Activated CD8-positive, alpha-beta T cell treated with anti-CD3 and anti-CD28 coated beads for 36 hours (primary cell): ENCODE results near the gene CACNA1F. TPM values are rescaled to one million over a fixed set of nuclear protein-coding genes. Genes with fewer than 3 reads are reported as not detected.

Experiments used
- ATAC-seq: fragments of 200-7000 bp; cut with Tn5 transposase; one replicate; pipeline ENCODE4 v1.10.0; 2021; ENCODE audit warnings: mild to moderate bottlenecking, moderate library complexity
- CTCF ChIA-PET: fragments of 350-600 bp; sonication (Branson Sonifier 250); formaldehyde crosslinking; loops from one replicate; lab custom pipeline; 2021; ENCODE audit warnings: antibody characterized with exemption; lab: Charles Lee
- POLR2A ChIA-PET: fragments of 350-600 bp; sonication (Branson Sonifier 250); formaldehyde crosslinking; loops from one replicate; lab custom pipeline; 2021; ENCODE audit warnings: antibody characterized with exemption; lab: Charles Lee
- DNase-seq: peaks from one replicate; pipeline ENCODE4 v3.0.0-alpha.2; 2020
- H3K27ac Mint-ChIP-seq: one replicate; pipeline ENCODE4 v1.8.0; 2021; ENCODE audit warnings: mild to moderate bottlenecking, mixed read lengths
- H3K27me3 Mint-ChIP-seq: one replicate; pipeline ENCODE4 v1.8.0; 2021; ENCODE audit warnings: mixed read lengths
- H3K36me3 Mint-ChIP-seq: one replicate; pipeline ENCODE4 v1.8.0; 2021; ENCODE audit warnings: low read depth, mixed read lengths
- H3K4me1 Mint-ChIP-seq: one replicate; pipeline ENCODE4 v1.8.0; 2021; ENCODE audit warnings: low read depth, mixed read lengths
- H3K4me3 Mint-ChIP-seq: one replicate; pipeline ENCODE4 v1.8.0; 2021; ENCODE audit warnings: mild to moderate bottlenecking, moderate library complexity, mixed read lengths
- H3K9me3 Mint-ChIP-seq: one replicate; pipeline ENCODE4 v1.8.0; 2021; ENCODE audit warnings: mixed read lengths
- intact Hi-C: fragments of 100-400 bp; cut with micrococcal nuclease; formaldehyde crosslinking; loops from one replicate; pipeline ENCODE4 v1.10.0; 2022
- total RNA-seq, 2 experiments: library from RNA; stranded (reverse); gene quantifications; one replicate each; pipeline ENCODE4 v1.2.3, GENCODE V29; 2021
- TF ChIP-seq, protein P1 (sequence below): fragments of 200-600 bp; IDR thresholded peaks from one replicate; pipeline ENCODE4 v1.8.0; 2022; ENCODE audit warnings: antibody characterized with exemption, mild to moderate bottlenecking

Gene CACNA1F
- total RNA-seq, 2 experiments from 2014 or later: 0.90 to 1.1 TPM

DNA sequence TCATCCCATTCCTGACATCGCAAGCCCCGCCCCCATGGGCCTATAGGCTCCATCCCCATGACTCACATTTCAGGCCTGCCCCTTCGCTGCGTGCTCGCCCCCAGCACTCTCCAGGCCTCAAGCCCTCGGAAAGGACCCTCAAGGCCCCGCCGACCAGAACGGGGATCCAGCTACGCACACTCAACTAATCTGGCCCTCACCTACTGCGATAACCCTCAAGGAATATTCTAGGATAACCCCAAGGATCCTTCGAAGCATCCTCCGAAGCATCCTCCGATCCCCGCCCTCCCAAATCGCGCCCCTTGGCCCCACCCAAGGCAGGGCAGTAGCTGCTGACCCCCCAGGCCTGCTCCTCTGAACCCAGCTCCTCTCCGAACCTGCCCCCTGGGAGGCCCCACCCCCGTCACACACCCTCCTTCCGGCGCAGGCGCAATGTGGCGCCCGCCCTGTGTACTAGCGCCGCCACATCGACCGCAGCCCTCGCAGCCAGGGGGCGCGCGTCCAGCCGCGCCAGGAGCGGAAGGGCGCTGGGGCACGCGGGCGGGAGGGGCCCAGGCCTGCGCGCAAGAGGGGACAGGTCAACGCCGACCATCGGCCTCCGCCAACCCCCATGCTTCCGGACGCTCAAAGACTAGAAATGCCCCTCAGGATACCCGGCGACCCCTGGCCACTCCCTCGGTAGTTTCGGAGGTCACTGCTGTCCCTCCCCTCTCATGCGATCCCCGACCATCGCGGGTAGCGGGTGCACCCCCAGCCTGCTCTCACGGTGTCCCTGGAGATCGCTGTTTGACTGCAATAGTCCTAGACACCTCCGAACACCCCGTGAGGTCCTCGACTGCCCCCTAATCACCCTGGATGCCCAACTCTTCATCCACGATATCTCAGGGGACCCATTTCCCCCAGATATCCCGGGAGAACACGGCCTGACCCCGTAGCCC lies 77.0 kb downstream of the CACNA1F start:
- H3K27me3 Mint-ChIP-seq: no peaks in the 10 kb centered on the region
- H3K4me3 Mint-ChIP-seq: peak overlapping the region; percentile 85
- H3K4me1 Mint-ChIP-seq: peaks cover 13% of the 10 kb centered on the region
- H3K36me3 Mint-ChIP-seq: no peaks in the 10 kb centered on the region
- DNase-seq: peak; percentile 86
- no peaks in the 10 kb centered on the region for H3K9me3 Mint-ChIP-seq
- peak overlapping the region; percentile 97 for H3K27ac Mint-ChIP-seq
- ChIA-PET POLR2A (no interaction called here), CTCF (interaction anchor here (0.6 to 2.4 kb wide), 7 partner anchors 10 to 44 kb away, joined by 3 to 34 read pairs (median 5); partner anchors contain the start of gene PLP2)
- TF ChIP-seq, protein P1, sequence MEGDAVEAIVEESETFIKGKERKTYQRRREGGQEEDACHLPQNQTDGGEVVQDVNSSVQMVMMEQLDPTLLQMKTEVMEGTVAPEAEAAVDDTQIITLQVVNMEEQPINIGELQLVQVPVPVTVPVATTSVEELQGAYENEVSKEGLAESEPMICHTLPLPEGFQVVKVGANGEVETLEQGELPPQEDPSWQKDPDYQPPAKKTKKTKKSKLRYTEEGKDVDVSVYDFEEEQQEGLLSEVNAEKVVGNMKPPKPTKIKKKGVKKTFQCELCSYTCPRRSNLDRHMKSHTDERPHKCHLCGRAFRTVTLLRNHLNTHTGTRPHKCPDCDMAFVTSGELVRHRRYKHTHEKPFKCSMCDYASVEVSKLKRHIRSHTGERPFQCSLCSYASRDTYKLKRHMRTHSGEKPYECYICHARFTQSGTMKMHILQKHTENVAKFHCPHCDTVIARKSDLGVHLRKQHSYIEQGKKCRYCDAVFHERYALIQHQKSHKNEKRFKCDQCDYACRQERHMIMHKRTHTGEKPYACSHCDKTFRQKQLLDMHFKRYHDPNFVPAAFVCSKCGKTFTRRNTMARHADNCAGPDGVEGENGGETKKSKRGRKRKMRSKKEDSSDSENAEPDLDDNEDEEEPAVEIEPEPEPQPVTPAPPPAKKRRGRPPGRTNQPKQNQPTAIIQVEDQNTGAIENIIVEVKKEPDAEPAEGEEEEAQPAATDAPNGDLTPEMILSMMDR: peak; percentile 35
- intact Hi-C loops: no loop called here
- peak; percentile 90 for ATAC-seq

DNA sequence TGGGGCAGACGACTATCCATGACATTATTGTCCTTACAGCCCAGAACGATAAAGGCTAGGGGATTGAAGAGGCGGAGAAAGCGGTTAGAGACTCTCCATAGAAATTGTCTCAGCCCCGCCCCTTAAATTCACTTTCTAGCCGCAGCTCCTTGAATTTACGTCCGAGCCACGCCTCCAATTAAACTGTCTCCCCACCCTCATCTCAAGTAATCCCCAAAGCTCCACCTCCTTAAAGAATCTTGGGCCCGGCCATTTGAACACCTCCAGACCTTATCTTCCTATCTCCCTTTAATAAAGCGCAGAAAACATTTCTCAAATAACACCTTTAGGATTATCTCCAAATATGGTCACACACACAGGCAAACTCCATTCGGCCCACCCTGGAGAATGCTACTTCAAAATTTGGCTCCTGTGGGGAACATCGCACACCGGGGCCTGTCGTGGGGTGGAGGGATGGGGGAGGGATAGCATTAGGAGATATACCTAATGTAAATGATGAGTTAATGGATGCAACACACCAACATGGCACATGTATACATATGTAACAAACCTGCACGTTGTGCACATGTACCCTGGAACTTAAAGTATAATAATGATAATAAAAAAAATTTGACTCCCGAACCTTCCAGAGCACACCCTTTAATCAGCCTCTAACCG lies 77.8 kb downstream of the CACNA1F start:
- ChIA-PET POLR2A (interaction anchor here (0.9 kb wide), 1 partner anchor 31 kb away, joined by 3 read pairs; no protein-coding TSS in a partner anchor), CTCF (interaction anchor here (0.6 to 2.4 kb wide), 7 partner anchors 11 to 43 kb away, joined by 3 to 34 read pairs (median 5); partner anchors contain the start of gene PLP2)
- H3K4me1 Mint-ChIP-seq: peaks cover 13% of the 10 kb centered on the region
- no peaks in the 10 kb centered on the region for H3K9me3 Mint-ChIP-seq
- TF ChIP-seq, protein P1: no peak
- intact Hi-C loops: no loop called here
- no peaks in the 10 kb centered on the region for H3K27me3 Mint-ChIP-seq
- ATAC-seq (peak; percentile 38), DNase-seq (peak; percentile 68)
- H3K36me3 Mint-ChIP-seq: no peaks in the 10 kb centered on the region
- peak overlapping the region; percentile 97 for H3K27ac Mint-ChIP-seq
- H3K4me3 Mint-ChIP-seq: peak overlapping the region; percentile 85

Other genes with a start within 250 kb of the CACNA1F start
- 10 to 100 TPM; 64.3 to 67.7 TPM for gene GRIPAP1, start 231.1 kb downstream of the CACNA1F start, total RNA-seq
- 10 to 100 TPM; 17.9 to 19.5 TPM for gene TFE3, start 190.0 kb downstream of the CACNA1F start, total RNA-seq
- gene CCDC120, start 174.3 kb downstream of the CACNA1F start, total RNA-seq: 1 to 10 TPM; 3.5 to 3.7 TPM
- gene PRAF2, start 159.3 kb downstream of the CACNA1F start, total RNA-seq: 10 to 100 TPM; 10.8 to 12.4 TPM
- 10 to 100 TPM; 16.9 to 19.6 TPM for gene WDR45, start 153.5 kb downstream of the CACNA1F start, total RNA-seq
- 10 to 100 TPM; 18.5 to 19.0 TPM for gene GPKOW, start 109.6 kb downstream of the CACNA1F start, total RNA-seq
- under 1 TPM; 0.54 to 0.87 TPM for gene MAGIX, start 70.6 kb downstream of the CACNA1F start, total RNA-seq
- gene PLP2, start 61.4 kb downstream of the CACNA1F start, total RNA-seq: 100 to 1,000 TPM; 130 to 136 TPM
- gene PRICKLE3, start 47.0 kb downstream of the CACNA1F start, total RNA-seq: 10 to 100 TPM; 25.9 TPM
- 10 to 100 TPM; 10.2 to 11.4 TPM for gene SYP, start 33.1 kb downstream of the CACNA1F start, total RNA-seq
- 10 to 100 TPM; 27.4 to 29.9 TPM for gene CCDC22, start 2.1 kb upstream of the CACNA1F start, total RNA-seq
- 10 to 100 TPM; 22.3 to 23.5 TPM for gene FOXP3, start 31.4 kb upstream of the CACNA1F start, total RNA-seq
- gene PPP1R3F, start 36.5 kb upstream of the CACNA1F start, total RNA-seq: 1 to 10 TPM; 4.8 to 5.4 TPM
- gene GAGE10, start 70.3 kb upstream of the CACNA1F start, total RNA-seq: not detected
- not detected for gene GAGE12J, start 88.7 kb upstream of the CACNA1F start, total RNA-seq
- not detected for gene GAGE13, start 98.2 kb upstream of the CACNA1F start, total RNA-seq